NCI-H226 (cell line): ENCODE results near the gene CAPZA1.
A peak's percentile ranks its signal among the peaks of the same experiment; 100 is the strongest.
"Not testable (repeated sequence)": the region's sequence is repeated elsewhere in the genome, so short reads cannot be mapped to it uniquely, and the experiment has no call there.

Source experiments
- DNase-seq: peaks from one replicate; pipeline ENCODE4 v3.0.0-alpha.2; 2015

The CAPZA1 gene

DNA sequence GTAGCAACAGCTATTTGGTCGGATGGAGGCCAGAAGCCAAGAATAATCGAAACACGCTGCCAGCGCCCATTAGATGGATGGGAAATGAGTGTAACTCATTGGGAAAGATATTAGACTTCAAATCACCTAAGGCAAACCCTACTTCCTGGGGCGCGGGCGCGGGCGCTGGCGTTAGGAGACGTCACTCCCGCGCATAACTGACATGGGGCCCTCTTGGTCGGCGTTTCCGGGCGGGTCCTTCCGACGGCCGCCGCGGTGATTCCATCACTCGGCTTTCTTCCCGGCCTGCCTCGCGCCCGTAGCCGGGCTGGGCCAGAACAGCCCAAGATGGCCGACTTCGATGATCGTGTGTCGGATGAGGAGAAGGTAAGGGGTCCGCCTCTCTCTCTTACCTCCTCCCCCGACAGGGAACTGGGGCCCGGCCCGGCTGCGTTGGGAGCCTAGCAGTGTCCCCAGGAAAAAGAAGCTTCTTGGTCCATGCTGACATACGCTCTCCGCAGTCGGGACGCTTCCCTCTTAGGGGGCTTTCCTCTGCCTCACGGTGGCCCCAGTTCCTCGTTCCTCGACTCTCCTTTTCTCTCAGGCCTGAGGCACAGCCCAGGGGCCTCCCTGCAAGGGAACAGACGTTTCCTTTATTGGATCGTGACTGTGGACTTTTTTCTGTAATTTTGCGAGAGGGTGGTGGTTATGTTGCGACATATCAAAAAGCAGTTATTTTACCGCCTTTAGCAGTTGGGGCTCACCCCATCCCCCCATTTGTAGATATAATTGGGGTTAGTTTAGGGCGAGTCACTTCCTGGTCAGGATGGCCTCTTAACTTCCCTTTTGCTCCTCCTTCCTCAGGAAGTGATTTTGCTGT lies at the start of gene CAPZA1:
Gene CAPZA1, plus strand, starts transcription at position 315 of the 859 bp plus-strand sequence. Its CDS starts 13 bp downstream, at position 328.
- peak; percentile 97 for DNase-seq

DNA sequence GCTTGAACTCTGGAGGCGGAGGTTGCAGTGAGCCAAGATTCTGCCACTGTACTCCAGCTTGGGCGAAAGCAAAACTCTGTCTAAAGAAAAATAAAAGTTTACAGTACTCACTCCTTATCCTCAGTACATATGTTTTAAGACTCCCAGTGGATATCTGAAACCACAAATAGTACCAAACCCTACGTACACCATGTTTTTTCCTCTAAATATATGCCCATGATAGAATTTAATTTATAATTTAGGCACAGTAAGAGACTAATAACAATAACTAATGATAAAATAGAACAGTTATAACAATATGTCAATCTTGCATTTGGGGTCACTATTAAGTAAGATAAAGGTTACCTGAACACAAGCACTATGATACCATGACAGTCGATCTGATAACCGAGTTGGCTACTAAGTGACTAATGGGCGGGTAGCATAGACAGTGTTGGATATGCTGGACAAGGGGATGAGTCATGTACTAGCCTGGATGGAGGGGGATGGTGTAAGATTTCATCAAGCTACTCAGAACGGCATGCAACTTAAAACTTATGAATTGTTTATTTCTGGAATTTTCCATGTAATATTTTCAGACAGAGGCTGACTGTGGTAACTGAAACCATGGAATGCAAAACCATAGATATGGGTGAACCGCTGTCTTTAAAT lies 44.4 kb upstream of the CAPZA1 start:
- peak; percentile 94 for DNase-seq

DNA sequence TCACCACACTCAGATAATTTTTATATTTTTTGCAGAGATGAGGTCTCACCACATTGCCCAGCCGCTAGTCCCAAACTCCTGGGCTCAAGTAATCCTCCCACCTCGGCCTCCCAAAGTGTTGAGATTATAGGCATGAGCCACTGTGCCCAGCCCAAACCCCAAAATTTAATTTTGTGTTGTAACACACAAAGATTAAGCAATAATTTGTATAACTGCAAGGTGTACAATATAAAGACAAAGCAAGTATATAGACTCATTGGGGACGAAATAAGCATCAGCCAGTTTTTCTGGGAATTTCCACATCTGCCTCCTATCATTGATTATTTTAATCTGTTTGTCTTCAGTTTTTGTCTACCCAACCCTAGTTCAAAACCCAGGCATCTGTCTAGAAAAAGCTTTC lies 43.4 kb upstream of the CAPZA1 start:
- no peak for DNase-seq

DNA sequence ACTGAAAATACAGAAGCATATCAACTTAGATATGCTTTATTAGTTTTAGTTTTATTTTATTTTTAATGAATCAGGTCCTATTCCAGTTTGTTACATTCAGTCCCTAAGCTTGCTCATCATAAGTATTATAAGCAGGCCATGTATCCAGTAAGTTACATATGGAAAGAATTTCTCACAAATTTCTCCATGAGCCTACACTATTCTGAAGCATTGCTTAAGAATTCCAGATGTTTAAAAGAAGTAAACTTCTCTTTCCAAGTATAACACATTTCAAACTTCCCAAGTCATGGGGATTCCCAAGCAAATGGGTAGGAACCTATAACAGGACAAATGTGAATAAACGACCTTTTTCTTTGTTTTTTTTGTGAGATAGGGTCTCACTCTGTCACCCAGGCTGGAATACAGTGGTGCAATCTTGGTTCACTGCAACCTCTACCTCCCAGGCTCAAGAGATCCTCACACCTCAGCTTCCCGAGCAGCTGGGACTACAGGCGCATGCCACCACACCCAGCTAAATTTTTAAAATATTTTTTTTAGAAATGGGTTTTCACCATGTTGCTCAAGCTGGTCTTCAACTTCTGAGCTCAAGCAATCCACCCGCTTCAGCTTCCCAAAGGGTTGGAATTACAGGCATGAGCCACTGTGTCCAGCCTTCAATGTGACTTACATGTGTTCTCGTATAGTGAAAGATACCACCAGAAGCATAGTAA lies 39.7 kb upstream of the CAPZA1 start:
- no peak for DNase-seq

DNA sequence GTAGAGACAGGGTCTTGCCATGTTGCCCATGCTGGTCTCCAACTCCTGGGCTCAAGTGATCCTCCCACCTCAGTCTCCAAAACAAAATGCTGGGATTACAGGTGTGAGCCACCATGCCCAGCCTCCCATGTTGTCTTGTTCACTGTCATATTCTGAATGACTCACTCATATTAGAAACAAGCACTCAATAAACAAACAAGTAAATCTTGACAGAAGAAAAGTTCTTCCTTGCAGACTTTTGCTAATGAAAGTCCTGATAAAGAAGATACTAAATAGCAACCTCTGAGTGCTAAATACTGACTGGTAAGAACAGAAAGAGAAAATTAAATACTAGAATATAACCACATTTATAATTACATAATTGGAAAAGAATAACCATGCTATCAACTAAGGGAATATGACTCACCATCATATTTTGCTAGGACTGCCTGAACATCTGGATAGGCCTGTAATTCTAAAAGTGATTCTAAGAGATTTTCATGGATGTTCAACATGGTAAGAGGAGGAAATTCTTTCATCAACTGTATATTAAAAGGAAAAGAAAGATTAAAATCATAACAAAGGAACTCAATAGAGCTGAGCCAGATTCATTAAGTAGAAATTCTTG lies 37.9 kb upstream of the CAPZA1 start:
- no peak for DNase-seq

DNA sequence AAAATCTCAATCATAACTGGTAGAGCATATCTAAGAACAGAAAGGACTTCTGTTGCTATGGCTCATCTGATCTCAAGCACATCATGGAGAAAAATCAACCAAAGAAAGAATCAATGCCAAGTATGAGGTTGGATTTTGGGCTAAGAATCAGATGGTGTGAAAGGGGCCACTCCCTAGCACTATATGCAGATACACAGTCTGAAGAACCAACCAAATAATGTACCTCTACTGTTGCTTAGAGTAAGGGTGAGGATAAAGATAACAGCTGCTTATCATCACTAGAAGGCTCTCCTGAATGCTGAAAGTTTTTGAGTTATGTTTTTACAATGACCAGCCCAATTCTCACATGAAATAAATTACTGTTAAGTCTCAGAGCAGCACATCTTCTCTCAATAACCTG lies 36.3 kb upstream of the CAPZA1 start:
- no peak for DNase-seq

DNA sequence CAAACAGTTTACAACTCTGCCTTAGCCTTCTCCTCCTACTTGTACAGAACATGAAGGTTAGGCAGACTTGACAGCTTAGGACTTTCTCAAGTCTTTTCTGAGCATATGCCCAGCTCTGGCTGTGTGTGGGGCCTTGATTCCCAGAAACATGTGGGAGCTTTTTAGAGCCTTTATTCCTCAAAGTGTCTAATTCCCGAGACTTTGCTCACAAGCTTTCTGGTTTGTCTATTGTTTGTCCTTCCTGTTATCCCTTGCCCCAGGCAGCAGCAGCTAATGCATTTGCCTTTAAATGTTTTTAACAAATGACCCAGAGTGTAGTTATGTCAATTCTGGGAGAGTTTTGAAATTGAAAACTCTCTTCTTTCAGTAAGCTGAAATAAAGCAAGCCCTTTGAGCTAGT lies 29.9 kb upstream of the CAPZA1 start:
- no peak for DNase-seq

DNA sequence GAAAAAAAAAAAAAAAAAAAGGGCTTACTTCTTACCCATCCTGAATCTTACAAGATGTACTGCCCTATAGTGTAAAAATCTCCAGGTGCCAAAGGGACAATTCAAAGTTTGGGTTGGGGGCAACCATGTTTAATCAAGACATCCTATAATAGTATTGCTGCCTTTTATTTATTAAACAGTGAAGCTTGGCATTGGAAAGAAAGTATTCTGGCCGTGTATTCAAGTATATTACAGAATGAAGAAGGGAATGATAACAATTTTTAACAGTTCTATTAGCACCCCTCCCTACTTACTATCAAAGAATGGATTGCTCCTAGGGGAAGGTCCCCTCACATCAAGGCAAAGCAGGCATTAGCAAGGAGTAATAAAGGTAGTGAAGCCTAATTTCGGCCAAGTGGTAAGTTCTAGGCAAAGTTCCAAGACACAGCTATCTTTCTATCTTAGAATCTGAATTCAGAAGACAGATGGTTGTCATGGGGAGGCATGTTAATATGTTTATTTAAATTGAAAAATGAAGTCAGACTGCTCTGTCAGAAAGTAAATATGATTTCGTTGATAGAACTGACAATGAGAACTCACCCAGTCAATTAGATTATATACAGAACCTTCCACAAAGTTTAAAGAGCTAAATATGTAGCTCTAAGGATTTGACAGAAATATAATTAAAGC lies 25.3 kb upstream of the CAPZA1 start:
- no peak for DNase-seq

DNA sequence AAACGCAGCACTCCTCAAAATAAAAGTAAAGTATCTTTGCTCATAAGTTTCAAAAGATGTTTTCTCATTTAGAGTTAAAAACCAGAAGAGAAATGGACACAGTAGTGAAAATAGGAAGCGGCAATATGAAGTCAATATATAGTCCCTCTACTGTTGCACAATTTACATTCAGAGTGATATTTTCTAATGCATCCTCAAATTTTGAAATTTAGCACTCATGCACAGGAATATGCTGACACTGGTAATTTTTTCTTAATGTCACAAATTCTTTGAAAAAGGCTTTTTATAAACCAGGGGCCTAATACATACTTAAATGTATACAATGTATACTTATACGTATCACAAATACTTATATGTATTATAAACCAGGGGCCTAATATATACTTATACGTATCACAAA lies 20.2 kb upstream of the CAPZA1 start:
- no peak for DNase-seq

DNA sequence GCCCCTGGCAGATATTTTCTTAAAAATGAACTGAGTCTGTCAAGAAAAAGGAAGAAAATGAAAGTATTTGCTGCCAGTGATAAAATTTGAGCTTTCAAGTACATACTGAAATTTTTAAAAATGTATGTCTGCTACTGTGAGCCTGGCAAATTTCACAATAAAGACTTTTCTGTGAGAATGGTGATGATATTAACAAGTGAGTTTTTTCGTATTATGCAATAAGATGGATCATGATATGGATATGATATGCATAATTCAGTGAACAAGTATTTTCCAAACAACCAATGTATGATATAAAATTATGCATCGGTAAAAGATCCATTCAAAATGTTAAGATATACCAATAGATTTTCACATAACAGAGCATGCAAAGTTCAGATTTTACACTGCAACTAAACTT lies 16.6 kb upstream of the CAPZA1 start:
- DNase-seq, result no peak

DNA sequence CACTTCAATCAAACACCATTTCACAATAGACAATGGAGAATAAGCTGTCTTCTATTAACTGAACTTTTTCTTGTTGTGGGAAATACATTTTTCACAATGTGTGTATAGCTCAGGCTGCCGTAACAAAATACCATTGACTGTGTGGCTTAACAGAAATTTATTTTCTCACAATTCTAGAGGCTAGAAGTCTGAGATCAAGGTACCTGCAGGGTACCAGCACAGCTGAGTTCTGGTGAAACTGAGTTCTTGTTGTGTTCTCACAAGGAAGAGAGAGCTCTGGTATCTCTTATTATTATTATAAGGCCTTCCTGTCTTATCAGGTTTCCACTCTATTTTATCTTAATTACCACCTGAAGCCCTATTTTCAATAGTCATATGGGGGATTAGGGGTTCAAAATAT lies 16.1 kb upstream of the CAPZA1 start:
- DNase-seq, result no peak

DNA sequence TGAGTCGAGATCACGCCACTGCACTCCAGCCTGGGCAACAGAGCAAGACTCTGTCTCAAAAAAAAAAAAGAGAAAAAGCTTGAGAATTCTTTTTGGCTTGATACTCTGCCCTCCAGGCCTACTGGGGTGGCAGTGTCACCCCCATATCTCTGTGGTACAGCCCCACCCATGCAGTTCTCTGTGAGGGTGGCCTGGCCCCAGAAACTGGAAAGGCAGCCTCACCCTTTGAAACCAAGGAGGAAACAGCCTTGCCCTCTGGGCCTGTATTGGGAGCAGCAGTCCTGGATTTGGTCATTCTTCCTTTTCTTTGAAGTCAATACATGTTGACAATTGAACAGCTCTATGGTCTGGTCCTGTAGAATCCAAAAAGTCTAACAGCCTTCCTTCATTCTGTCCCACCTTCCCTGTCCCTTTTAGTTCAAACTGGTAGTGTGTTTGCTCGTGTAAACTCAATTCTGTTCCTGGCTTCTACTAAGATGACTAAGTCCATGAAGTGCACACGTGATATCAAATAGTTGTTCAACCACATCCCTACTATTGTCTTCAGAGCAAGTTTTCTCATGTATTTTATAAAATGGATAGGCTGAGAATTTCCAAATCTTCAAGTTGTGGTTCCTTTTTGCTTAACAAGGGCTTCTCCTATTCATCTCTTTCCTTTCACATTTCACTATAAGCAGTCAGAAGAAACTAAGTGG lies 13.9 kb upstream of the CAPZA1 start:
- no peak for DNase-seq

DNA sequence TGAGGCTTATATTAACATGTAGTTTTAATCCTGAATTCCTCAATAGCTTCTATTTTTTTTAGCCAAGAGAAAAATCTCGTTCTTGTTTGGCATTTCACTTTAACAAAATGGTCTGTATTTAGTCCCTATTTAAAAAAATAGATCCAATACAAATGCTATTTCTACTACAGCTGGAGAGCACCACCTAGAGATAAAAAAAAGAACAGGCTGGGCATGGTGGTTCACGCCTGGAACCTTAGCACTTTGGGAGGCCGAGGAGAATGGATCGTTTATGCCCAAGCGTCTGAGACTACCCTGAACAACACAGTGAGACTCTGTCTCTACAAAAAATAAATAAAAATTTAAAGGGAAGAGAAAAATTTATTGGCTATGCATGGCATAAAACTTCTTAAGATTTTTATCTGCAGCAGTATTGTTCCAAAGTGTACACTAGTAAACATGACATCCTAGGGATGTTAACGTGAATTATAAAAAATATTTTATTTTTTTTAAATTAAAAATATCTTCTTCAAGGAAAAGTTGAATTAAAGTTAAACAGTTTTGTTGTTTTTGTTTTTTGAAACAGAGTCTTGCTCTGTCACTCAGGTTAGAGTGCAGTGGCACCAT lies 5.1 kb upstream of the CAPZA1 start:
- peak; percentile 55 for DNase-seq

DNA sequence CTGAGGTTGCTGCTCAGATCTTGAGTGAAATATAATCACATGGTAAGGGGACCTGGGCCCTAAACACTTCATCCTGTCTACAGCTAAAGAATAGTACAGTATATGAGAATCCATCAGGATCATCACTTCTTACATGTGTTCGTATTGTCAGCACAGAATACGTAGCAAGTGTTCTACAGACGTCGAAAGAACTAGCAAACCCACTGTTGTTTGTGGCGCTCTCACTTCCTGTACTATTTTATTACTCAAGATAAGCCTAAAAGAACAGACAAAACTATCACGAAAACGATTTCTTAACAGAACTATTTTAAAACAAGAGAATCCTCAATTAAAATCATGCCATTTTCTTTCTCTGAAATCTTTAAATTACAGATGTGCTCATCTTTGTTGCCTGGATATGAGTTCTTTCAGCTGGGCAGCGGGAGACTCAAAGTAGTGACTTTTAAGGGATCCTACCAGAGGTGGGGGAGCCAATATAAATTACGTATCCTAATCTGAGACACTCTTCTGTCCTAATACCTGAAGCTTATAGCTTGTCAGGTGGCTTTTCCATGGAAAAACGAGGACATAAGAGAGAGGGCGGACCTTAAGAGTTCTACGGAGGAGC lies 1.4 kb upstream of the CAPZA1 start:
- no peak for DNase-seq

DNA sequence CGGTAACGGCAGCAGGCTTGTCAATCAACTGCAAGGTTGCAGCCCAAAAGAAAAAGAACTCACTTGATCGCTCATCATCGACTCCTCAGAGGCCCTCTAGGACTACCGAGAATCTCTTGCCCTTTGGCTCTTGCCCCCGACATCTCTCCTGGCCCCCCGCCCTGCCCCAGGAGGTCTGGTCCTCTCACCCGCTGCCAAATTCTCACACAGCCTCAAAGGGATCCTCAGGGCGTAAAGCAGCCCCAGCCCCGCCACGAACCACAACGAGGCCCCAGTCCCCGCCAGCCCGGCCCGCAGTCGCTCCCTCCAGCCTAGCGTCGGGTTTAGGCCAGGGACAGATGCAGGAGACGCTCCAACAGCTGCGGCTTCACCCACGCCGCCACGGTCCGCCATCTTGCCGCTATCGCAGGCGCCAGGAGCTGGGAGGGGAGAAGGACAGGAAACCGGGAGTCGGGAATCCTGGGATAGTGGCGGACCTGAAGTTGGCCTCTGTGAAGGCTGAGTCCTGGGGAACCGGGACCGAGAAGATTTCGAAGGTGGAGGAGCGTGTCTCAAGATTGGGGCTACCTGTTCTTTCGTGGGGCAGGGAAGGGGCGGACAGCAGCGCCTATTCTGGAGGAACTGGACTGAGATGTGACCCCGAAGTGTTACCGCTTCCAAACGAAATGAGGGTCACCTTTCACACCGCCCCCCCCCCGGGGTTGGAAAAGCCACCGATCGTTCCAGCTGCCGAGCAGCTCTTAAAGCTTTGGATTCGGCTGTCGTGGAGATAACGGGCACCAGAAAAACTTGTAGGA lies 713 bp upstream of the CAPZA1 start, which contains the start of gene ST7L:
Gene ST7L, minus strand, starts transcription at position 421 of the 797 bp plus-strand sequence. Its CDS starts 28 bp downstream, at position 393.
- DNase-seq, result peak; percentile 67

DNA sequence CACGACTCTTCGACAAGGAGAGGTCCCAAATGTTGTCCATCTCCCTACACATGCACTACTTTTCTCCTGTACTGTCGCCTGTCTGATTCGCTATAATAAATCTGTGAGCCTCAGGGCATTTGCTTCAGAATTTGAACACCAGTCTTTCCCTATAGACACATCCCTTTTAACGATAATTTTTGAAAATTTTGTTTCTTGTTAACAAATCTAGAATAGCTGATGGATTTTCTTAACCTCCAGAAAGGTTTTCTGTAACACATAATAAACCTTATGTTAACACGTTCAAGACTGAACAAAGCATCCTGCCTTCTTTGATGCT lies 704 bp downstream of the CAPZA1 start:
- no peak for DNase-seq

DNA sequence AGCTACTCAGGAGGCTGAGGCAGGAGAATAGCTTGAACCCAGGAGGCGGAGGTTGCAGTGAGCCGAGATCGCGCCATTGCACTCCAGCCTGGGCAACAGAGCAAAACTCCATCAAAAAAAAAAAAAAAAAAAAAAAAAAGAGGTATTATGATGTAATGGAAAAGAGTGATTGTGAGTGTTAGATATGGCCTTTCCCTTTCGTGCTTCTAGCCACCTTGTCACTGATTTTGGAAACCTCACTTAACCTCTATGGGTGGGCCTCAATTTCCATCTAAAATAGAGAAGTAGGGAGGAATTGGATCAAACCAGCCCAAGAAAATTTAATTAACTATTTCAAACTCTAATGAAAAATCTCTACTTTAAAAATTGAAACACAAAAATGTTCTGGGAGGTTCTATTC lies 4.9 kb downstream of the CAPZA1 start:
- not testable (repeated sequence) for DNase-seq

DNA sequence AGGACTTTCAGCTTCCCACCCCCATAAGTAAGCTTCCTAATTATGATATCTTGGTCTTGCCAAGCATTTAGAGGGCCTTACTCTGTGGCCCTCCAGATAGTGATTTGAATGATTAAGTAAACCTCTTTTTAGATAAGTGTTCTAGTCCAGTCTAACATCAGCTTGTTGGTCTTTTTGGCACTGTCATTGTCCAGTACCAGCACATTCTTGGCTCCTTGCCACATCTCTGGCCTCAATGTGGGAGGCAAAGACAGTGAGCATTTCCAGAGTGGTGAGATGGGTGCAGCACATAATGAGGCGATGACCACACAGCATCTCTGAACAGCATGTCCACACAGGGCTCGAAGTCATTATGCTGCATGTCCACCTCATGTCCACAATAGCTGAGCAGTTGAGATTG lies 6.1 kb downstream of the CAPZA1 start:
- peak; percentile 67 for DNase-seq

DNA sequence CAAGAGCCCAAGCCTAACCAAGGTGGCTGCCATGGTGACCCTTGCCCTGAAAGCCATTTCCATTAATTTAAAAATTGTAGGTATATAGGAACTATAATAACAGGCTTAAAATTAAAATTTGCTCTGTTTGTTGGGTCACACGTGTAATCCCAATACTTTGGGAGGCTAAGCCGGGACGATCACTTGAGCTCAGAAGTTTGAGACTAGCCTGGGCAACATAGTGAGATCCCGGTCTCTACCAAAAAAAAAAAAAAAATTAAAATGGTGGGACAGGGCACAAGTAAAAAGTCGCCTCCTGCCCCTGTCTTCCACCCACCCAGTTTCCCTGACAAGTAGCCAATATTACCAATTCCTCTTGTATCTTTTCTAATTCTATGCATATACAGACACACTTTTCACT lies 6.6 kb downstream of the CAPZA1 start:
- no peak for DNase-seq

DNA sequence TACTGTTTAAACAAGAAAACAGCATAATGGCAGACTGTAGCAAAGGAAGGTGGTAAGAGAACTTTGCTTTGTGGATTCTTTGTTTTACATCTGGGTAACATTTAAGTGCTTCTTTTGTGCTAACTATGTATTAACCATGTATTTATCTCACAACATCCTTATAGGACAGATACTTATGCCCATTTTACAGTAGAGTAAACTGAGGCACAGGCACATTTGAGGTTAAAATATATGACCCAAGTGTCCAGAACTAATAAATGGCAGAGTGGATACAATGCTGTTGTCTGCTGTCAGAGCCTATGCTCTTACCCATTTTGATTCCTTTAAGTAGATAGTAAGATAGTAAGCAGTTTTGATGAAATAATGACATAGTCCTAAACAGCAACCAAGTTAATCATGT lies 7.3 kb downstream of the CAPZA1 start:
- DNase-seq, result no peak
